WTC11 (cell line): ENCODE measurements around the gene CCL25. TPM values are rescaled to one million over a fixed set of nuclear protein-coding genes. Genes with fewer than 3 reads are reported as not detected.

Experiments used
- ATAC-seq: fragments of 200-7000 bp; cut with Tn5 transposase; 2 replicates; pipeline ENCODE4 v1.10.0; 2021; ENCODE audit warnings: mild to moderate bottlenecking, moderate library complexity
- CTCF ChIA-PET: fragments of 300-600 bp; sonication (Branson Sonifier 250); formaldehyde crosslinking; loops from one replicate; lab custom pipeline; 2021; ENCODE audit warnings: antibody characterized with exemption; lab: Charles Lee
- POLR2A ChIA-PET: fragments of 350-600 bp; sonication (Branson Sonifier 250); formaldehyde crosslinking; loops from one replicate; lab custom pipeline; 2021; ENCODE audit warnings: antibody characterized with exemption; lab: Charles Lee
- DNase-seq: peaks from one replicate; pipeline ENCODE4 v3.0.0; 2021; ENCODE audit warnings: low spot score
- H3K27ac Mint-ChIP-seq: 2 replicates; pipeline ENCODE4 v1.8.0; 2021; ENCODE audit warnings: mixed read lengths
- H3K27me3 Mint-ChIP-seq: 2 replicates; pipeline ENCODE4 v1.8.0; 2021; ENCODE audit warnings: low read depth, mild to moderate bottlenecking, moderate library complexity, mixed read lengths
- H3K36me3 Mint-ChIP-seq: 2 replicates; pipeline ENCODE4 v1.8.0; 2021; ENCODE audit warnings: mixed read lengths
- H3K4me1 Mint-ChIP-seq: 2 replicates; pipeline ENCODE4 v1.8.0; 2022; ENCODE audit warnings: mixed read lengths
- H3K4me3 Mint-ChIP-seq: 2 replicates; pipeline ENCODE4 v1.8.0; 2021; ENCODE audit warnings: mild to moderate bottlenecking, moderate library complexity, mixed read lengths
- H3K9me3 Mint-ChIP-seq: 2 replicates; pipeline ENCODE4 v1.8.0; 2021; ENCODE audit warnings: mixed read lengths
- ARID4B ChIP-seq: sonication (generic); formaldehyde crosslinking; IDR thresholded peaks from 2 replicates; pipeline ENCODE4 v1.8.0; 2023; ENCODE audit warnings: missing genetic modification reagents, mild to moderate bottlenecking, borderline replicate concordance
- ATF3 ChIP-seq: sonication (generic); formaldehyde crosslinking; conservative IDR thresholded peaks from 2 replicates; pipeline ENCODE4 v1.8.1; 2022; ENCODE audit warnings: mild to moderate bottlenecking, missing genetic modification reagents
- CREB1 ChIP-seq: sonication (generic); formaldehyde crosslinking; IDR thresholded peaks from 2 replicates; pipeline ENCODE4 v1.8.0; 2023; ENCODE audit warnings: mild to moderate bottlenecking, missing genetic modification reagents
- ESRRA ChIP-seq: sonication (generic); formaldehyde crosslinking; IDR thresholded peaks from 2 replicates; pipeline ENCODE4 v1.8.1; 2022; ENCODE audit warnings: mild to moderate bottlenecking, missing genetic modification reagents, borderline replicate concordance
- HMGXB4 ChIP-seq: sonication (generic); formaldehyde crosslinking; IDR thresholded peaks from 2 replicates; pipeline ENCODE4 v1.8.1; 2023; ENCODE audit warnings: mild to moderate bottlenecking, moderate library complexity, missing genetic modification reagents
- IRF1 ChIP-seq: sonication (generic); formaldehyde crosslinking; IDR thresholded peaks from 2 replicates; pipeline ENCODE4 v1.8.0; 2023; ENCODE audit warnings: missing genetic modification reagents
- PREB ChIP-seq: sonication (generic); formaldehyde crosslinking; IDR thresholded peaks from 2 replicates; pipeline ENCODE4 v1.8.1; 2022; ENCODE audit warnings: mild to moderate bottlenecking, missing genetic modification reagents, moderate library complexity, borderline replicate concordance
- PRRX2 ChIP-seq: fragments of 250-450 bp; sonication (Bioruptor Pico); IDR thresholded peaks from 2 replicates; pipeline ENCODE4 v1.8.0; 2021; ENCODE audit warnings: mild to moderate bottlenecking
- TEAD4 ChIP-seq: sonication (generic); formaldehyde crosslinking; IDR thresholded peaks from 2 replicates; pipeline ENCODE4 v1.8.0; 2022; ENCODE audit warnings: mild to moderate bottlenecking, missing genetic modification reagents
- TP53 ChIP-seq: sonication (generic); formaldehyde crosslinking; IDR thresholded peaks from 2 replicates; pipeline ENCODE4 v1.8.1; 2023; ENCODE audit warnings: mild to moderate bottlenecking, missing genetic modification reagents
- ZNF121 ChIP-seq: sonication (generic); formaldehyde crosslinking; IDR thresholded peaks from 2 replicates; pipeline ENCODE4 v1.8.0; 2023; ENCODE audit warnings: missing genetic modification reagents
- ZNF263 ChIP-seq: sonication (generic); formaldehyde crosslinking; IDR thresholded peaks from 2 replicates; pipeline ENCODE4 v1.8.1; 2022; ENCODE audit warnings: low read depth, mild to moderate bottlenecking, moderate library complexity, missing genetic modification reagents
- total RNA-seq: library from RNA; stranded (reverse); gene quantifications from 3 replicates; pipeline ENCODE4 v1.2.3, GENCODE V29; 2021
- TF ChIP-seq, protein P1 (sequence below): sonication (generic); formaldehyde crosslinking; IDR thresholded peaks from 2 replicates; pipeline ENCODE4 v1.8.1; 2023; ENCODE audit warnings: mild to moderate bottlenecking, missing genetic modification reagents
- TF ChIP-seq, protein P2 (sequence below): sonication (generic); formaldehyde crosslinking; IDR thresholded peaks from 2 replicates; pipeline ENCODE4 v1.8.1; 2023; ENCODE audit warnings: mild to moderate bottlenecking, missing genetic modification reagents
- TF ChIP-seq, protein P3 (sequence below): fragments of 250-450 bp; sonication (Bioruptor Pico); IDR thresholded peaks from 2 replicates; pipeline ENCODE4 v1.9.0; 2021; ENCODE audit warnings: mild to moderate bottlenecking, borderline replicate concordance
- TF ChIP-seq, protein P4 (sequence below): sonication (generic); formaldehyde crosslinking; IDR thresholded peaks from 2 replicates; pipeline ENCODE4 v1.8.0; 2022; ENCODE audit warnings: mild to moderate bottlenecking, missing genetic modification reagents

Gene CCL25
- total RNA-seq, 1 experiment from 2014 or later: not detected

DNA sequence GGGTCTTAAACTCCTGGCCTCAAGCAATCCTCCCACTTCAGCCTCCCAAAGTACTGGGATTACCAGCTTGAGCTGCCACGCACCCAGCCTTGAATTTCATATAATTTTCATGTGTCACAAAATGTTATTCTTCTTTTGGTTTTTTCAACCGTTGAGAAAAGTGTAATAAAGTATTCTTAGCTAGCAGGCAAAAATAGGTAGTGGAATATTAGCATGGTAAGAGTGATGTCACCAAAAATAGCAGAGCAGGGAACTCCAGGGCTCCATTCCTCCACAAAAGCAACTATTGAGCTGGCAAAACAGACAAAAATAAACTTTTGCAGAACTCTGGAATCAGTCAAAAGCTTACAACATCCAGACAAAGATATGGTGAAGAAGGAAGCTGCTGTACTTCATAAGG is 52.9 kb downstream of the CCL25 start:
- CTCF ChIA-PET: no interaction called here
- TF ChIP-seq ZNF121 (CRISPR knock-in tag) (no peak), ZNF263 (CRISPR knock-in tag) (no peak), TP53 (no peak), TEAD4 (CRISPR knock-in tag) (no peak), IRF1 (CRISPR knock-in tag) (no peak), PRRX2 (no peak), ARID4B (CRISPR knock-in tag) (no peak), PREB (no peak), ESRRA (no peak), CREB1 (CRISPR knock-in tag) (no peak), ATF3 (CRISPR knock-in tag) (no peak), HMGXB4 (CRISPR knock-in tag) (no peak)
- TF ChIP-seq, protein P1, sequence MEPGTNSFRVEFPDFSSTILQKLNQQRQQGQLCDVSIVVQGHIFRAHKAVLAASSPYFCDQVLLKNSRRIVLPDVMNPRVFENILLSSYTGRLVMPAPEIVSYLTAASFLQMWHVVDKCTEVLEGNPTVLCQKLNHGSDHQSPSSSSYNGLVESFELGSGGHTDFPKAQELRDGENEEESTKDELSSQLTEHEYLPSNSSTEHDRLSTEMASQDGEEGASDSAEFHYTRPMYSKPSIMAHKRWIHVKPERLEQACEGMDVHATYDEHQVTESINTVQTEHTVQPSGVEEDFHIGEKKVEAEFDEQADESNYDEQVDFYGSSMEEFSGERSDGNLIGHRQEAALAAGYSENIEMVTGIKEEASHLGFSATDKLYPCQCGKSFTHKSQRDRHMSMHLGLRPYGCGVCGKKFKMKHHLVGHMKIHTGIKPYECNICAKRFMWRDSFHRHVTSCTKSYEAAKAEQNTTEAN: no peak
- TF ChIP-seq, protein P2, sequence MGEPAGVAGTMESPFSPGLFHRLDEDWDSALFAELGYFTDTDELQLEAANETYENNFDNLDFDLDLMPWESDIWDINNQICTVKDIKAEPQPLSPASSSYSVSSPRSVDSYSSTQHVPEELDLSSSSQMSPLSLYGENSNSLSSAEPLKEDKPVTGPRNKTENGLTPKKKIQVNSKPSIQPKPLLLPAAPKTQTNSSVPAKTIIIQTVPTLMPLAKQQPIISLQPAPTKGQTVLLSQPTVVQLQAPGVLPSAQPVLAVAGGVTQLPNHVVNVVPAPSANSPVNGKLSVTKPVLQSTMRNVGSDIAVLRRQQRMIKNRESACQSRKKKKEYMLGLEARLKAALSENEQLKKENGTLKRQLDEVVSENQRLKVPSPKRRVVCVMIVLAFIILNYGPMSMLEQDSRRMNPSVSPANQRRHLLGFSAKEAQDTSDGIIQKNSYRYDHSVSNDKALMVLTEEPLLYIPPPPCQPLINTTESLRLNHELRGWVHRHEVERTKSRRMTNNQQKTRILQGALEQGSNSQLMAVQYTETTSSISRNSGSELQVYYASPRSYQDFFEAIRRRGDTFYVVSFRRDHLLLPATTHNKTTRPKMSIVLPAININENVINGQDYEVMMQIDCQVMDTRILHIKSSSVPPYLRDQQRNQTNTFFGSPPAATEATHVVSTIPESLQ (CRISPR knock-in tag): no peak
- TF ChIP-seq, protein P3, sequence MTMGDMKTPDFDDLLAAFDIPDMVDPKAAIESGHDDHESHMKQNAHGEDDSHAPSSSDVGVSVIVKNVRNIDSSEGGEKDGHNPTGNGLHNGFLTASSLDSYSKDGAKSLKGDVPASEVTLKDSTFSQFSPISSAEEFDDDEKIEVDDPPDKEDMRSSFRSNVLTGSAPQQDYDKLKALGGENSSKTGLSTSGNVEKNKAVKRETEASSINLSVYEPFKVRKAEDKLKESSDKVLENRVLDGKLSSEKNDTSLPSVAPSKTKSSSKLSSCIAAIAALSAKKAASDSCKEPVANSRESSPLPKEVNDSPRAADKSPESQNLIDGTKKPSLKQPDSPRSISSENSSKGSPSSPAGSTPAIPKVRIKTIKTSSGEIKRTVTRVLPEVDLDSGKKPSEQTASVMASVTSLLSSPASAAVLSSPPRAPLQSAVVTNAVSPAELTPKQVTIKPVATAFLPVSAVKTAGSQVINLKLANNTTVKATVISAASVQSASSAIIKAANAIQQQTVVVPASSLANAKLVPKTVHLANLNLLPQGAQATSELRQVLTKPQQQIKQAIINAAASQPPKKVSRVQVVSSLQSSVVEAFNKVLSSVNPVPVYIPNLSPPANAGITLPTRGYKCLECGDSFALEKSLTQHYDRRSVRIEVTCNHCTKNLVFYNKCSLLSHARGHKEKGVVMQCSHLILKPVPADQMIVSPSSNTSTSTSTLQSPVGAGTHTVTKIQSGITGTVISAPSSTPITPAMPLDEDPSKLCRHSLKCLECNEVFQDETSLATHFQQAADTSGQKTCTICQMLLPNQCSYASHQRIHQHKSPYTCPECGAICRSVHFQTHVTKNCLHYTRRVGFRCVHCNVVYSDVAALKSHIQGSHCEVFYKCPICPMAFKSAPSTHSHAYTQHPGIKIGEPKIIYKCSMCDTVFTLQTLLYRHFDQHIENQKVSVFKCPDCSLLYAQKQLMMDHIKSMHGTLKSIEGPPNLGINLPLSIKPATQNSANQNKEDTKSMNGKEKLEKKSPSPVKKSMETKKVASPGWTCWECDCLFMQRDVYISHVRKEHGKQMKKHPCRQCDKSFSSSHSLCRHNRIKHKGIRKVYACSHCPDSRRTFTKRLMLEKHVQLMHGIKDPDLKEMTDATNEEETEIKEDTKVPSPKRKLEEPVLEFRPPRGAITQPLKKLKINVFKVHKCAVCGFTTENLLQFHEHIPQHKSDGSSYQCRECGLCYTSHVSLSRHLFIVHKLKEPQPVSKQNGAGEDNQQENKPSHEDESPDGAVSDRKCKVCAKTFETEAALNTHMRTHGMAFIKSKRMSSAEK: no peak
- TF ChIP-seq, protein P4, sequence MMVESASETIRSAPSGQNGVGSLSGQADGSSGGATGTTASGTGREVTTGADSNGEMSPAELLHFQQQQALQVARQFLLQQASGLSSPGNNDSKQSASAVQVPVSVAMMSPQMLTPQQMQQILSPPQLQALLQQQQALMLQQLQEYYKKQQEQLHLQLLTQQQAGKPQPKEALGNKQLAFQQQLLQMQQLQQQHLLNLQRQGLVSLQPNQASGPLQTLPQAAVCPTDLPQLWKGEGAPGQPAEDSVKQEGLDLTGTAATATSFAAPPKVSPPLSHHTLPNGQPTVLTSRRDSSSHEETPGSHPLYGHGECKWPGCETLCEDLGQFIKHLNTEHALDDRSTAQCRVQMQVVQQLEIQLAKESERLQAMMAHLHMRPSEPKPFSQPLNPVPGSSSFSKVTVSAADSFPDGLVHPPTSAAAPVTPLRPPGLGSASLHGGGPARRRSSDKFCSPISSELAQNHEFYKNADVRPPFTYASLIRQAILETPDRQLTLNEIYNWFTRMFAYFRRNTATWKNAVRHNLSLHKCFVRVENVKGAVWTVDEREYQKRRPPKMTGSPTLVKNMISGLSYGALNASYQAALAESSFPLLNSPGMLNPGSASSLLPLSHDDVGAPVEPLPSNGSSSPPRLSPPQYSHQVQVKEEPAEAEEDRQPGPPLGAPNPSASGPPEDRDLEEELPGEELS (CRISPR knock-in tag): no peak

More for the DNA sequence above, 52.9 kb downstream of the CCL25 start:
- no peak overlapping the region for H3K27ac Mint-ChIP-seq
- POLR2A ChIA-PET: interaction anchor here (0.5 kb wide), 1 partner anchor 162 kb away, joined by 3 read pairs; no protein-coding TSS in a partner anchor
- peaks cover 50% of the 10 kb centered on the region for H3K36me3 Mint-ChIP-seq
- DNase-seq (no peak), ATAC-seq (no peak)
- no peaks in the 10 kb centered on the region for H3K27me3 Mint-ChIP-seq
- no peaks in the 10 kb centered on the region for H3K9me3 Mint-ChIP-seq
- no peaks in the 10 kb centered on the region for H3K4me1 Mint-ChIP-seq
- H3K4me3 Mint-ChIP-seq: no peak overlapping the region
